MV-4-11 (cell line): ENCODE results near the gene BAIAP2.
"Not testable (repeated sequence)": the region's sequence is repeated elsewhere in the genome, so short reads cannot be mapped to it uniquely, and the experiment has no call there.

Source experiments
- DNase-seq: peaks from one replicate; lab custom pipeline; 2025; lab: John Stamatoyannopoulos, UW

BAIAP2 gene

GRCh38 chr17:81021531-81022343 lies 13.2 kb upstream of the BAIAP2 start:
- no peak for DNase-seq

GRCh38 chr17:81022344-81022676 lies 12.6 kb upstream of the BAIAP2 start:
- DNase-seq: no peak

DNA sequence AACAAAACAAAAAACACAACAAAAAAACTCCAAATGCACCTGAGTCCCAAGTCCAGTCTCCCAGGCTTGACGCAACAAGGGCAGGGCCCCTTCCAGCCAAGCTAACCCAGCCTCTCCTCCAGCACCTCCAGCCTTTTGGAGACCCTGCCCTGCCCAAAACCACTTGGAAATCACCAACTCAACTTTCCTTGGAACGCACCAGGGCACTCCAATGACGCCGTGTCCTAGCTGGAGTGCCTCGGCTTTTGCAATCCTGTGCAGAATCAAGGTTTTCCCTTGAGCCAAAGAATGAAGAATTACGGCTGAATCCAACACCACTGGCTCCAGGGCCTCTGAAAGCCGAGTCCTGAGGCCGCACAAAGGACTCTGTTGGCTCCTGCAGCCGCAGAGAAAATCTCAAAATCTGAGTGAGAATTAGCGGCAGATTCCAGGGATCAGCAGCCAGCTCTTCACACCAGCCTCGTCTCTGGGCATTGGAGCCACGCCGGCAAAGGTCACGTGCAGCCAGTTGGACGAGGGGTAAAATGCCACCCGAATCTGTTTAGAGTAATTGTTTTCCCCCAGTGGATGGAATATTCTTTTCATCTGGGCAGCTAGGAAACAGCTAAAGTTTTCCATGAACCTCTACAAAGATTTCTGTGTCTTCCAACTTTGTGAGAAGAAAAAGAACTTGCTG lies 9.7 kb upstream of the BAIAP2 start:
- no peak for DNase-seq

- DNase-seq: no peak
Observed at GRCh38 chr17:81025741-81026129, 9.2 kb upstream of the BAIAP2 start.

- no peak for DNase-seq
Observed at GRCh38 chr17:81026266-81027036, 8.5 kb upstream of the BAIAP2 start.

GRCh38 chr17:81027038-81027437 lies 7.9 kb upstream of the BAIAP2 start:
- DNase-seq: no peak

DNA sequence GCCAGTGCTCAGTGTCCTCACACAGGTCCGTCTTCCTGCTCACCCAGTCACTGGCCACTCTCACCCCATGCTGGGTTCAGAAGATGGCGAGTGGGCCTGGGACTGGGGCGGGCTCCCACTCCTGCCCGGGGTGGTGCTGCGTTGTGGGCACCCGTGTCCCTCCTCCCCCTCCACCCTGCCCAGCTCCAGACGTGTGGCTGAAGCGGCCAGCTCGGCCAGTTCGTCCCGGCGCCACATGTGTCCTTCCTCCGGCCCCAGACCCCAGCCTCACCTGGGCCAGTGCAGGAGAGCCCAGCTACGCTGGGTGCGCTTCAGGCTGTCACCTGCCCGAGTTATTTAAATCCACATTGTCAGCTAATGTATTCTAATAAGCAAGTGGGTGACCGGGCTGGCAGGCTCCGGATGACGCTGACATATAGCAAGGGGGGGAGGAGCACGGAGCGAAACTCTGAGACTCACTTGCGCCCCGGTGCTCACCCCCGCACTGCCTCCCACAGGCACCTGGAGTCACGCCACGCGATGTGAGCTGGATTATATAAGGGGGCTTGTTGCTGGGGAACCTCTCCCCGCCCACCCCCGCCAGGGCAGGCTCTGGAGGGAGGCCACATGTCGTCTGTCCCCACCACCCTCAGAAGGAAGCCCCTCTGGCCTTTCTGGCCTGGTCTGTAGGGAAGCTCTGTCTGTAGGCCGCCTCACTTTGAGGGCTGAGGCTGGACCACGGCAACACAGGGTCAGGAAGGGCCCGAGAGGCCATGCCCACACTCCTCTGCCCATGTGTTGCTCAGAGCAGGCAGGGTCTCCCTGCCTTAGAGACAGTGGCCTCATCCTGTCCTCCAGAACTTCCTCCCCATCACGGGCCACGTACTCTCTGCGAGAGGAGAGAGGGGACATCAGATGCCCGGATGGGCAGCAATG lies 7.1 kb upstream of the BAIAP2 start:
- DNase-seq: no peak

DNA sequence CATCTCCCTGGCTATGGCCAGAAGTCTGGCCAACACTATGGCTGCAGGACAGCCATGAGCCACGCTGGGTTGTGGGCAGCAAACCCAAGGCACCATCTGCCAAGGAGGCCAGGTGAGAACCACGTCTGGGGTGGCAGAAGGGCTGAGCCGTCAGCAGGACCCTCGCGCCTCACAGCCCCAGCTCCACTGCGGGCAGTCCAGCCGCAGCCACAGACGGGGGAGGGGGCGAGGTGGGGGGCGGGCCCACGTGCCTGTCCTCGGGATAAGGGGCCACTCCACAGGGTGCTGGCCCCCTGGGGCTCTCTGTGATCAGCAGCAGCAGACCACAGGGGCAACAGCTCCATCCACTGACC lies 6.5 kb upstream of the BAIAP2 start:
- DNase-seq: no peak

DNA sequence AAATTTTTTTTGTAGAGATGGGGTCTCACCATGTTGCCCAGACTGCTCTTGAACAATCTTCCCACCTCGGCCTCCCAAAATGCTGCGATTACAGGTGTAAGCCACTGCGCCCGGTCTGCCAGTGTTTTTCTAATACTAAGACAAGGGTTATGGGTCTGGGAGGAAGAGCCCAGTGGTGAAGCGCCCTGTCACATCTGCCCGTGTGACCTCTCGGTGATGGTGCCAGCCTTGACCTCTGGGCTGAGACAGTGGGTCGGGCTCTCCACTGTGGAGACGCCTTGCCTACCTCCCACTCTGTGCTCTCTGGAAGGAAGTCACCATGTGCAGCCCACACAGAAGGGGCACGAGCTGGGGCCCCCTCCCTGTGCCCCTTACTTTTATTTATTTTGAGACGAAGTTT lies 5.1 kb upstream of the BAIAP2 start:
- DNase-seq: no peak

DNA sequence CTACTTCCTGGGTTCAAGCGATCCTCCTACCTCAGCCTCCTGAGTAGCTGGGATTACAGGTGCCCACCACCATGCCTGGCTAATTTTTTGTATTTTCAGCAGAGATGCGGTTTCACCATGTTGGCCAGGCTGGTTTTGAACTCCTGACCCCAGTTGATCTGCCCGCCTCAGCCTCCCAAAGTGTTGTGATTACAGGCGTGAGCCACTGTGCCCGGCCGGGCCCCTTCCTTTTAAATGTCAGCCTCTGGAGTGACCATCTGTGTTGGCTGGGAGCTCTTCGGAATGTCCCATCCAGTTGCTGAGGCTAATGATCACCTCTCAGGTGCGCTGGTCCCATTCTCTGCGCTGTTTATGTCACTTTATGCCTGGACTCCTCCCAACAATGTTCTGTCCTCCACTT lies 4.6 kb upstream of the BAIAP2 start:
- DNase-seq: not testable (repeated sequence)

DNA sequence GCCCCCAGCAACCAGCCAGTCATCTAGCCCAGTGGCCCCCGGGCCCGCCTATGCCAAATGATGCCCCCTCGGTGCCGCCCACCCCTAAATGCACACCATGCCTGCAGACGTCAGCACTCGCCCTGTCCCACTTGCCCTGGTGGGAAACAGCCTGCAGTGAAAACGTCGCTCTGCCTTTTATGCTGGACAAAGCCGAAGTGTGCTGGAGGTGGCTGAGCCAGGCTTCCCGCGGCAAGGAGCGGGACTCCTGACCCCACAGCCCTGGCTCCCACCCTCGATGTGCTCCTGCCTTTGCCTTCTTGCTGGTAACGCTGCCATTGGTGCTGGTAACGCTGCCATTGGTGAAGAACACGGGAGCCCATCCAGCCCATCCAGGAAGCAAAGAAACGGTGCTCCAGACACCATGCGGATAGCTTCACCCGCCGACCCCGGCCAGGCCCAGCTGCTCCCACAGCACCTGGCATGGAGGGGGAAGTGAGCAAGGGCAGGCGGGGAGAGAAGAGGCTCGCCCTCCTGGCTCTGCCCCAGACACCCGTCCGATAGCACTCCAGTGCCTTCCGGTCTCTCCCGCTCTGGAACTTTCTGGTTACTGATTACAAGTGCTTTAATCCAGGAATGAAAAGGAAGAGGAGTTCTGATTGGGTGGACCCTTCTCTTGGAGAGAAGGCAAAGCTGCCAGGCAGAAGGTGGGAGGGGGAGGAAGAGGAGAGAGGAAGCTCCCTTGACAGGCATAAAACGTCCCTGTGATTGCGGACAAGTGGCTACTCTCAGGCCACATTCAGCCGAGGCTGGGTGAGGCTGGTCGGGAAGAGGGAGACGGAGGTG lies 4.0 kb upstream of the BAIAP2 start:
- DNase-seq: peak; percentile 19

DNA sequence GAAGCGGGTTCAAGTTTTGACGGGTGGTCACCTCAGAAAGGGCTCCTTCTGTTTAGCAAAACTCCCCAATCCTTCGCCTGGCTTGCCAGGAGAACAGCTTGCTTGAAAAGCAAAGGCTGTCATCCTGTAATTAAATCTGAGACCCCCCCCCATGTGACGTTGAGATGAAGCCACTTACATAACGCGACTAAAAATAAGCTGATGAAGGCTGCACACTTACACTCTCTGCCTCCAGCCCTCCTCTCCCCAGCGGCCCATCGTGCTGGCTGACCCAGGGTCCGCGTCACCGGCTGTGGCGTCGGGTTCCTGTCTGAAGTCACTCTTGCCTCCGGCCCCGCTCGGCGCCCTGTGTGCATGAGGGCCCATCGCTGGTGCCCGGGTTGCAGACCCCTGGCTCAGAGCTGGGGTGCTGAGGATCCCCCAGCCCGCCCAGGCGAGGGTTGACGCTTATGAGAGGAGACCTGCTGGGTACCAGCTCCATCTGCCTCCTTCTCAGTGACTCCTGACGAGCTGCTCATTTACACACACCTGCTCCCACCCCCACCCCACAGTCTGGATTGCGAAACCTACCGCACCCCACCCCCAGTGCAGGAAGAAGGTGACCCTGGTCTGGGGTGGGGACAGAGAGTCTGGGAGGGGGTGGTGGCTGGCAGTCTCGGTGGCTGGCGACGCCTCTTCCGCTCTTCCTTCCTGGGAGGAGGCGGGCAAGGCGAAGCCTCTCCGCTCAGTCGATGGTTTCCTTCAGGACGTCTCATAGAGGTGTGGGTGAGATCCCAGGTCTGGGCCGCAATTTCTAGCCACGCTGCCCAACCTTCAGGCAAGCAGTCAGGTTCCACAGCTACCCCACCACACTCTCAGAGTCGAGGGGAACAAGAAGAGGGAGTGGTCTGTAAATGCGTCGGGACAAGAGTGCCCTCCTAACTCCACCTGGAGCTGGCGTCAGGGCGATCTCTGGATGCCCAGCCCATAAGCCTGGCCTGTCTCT lies 3.1 kb upstream of the BAIAP2 start:
- no peak for DNase-seq

DNA sequence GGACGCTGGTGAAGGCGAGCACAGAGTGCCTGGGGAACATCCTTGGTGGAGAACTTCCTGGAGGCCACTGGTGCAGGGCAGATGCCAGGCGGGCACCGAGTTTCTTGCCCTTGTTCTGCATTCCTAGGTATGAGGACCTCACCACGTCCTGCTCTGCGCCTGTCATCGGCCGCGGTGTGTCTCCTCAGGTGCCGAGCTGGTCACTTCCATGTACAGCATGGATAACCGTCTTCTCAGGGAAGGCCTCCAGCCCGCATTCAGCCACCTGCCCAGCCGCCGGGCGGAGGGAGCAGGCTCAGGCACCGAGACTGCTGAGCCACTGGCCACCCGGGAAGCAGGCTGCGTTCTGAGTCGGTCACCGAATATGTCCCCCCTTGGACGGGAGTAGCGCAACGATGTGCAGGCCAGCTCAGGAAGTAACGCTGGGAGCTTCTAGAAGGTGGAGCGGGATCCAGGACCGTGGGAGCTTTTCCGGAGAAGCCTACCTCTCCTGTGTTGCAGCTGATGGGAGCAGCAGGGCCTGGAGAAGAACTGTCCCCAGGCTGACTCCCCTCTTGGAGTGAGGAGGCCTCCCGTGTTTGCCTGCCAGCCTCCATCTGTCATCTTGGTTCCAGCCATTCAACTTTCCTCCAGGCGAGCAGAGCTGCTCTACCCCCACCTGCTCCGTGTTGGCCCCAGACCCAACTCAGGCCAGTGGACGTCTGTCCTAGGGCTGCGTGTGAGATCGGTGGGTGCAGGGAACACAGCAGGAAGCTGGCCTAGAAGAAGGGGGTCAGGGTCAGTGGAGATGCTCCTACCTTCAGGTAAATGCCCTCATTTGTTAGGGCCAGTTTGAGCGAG lies 2.1 kb upstream of the BAIAP2 start:
- DNase-seq: no peak

- DNase-seq: peak; percentile 52
Observed at GRCh38 chr17:81033535-81034167, 1.3 kb upstream of the BAIAP2 start.

GRCh38 chr17:81034168-81034777 lies 678 bp upstream of the BAIAP2 start:
- DNase-seq: no peak

DNA sequence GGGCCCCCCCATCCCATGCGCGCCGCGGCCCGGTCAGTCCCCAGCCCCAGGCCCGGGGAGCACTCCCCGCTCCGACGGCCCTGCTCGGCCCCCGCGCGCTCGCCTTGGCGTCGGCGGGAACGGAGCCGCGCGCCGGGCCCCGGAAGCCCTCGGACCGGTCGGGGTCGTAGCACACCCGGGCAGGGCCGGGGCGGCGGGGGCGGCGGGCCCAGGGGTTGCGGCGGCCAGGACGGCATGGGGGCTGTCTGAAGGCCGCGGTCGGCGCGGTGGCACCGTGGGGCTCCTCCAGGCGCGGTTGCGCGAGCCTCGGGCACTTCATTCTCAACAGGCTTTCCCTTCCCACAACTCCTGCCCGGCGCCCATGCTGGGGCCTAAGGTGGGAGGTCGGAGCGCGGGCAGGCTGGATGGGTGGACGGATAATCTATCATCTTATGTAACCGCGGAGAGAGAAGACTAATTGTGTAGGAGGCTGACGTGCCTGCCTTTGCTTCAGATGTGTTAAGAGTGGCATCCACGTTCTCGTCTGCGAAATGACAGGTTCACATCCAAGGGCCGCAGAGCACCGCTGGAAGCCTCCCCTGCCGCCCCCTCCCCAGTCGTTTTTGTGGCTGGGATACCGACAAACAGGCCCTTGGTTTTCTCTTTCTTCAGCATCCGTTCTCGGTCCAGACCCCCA lies 708 bp downstream of the BAIAP2 start:
- DNase-seq: no peak

GRCh38 chr17:81036197-81036941 lies 1.4 kb downstream of the BAIAP2 start:
- DNase-seq: no peak
